AG10803 (cell line): Measurements from ENCODE around the gene CXCR5.
"Not testable (repeated sequence)": the region's sequence is repeated elsewhere in the genome, so short reads cannot be mapped to it uniquely, and the experiment has no call there.

Experiments used
- DNase-seq: peaks from one replicate; pipeline ENCODE4 v3.0.0; 2010; ENCODE audit warnings: low read depth
- H3K4me3 ChIP-seq: 2 replicates; pipeline ENCODE4 v1.5.1; 2011; ENCODE audit warnings: mild to moderate bottlenecking, low read length, control low read depth
- CTCF ChIP-seq: conservative IDR thresholded peaks from 2 replicates; pipeline ENCODE4 v1.5.1; 2011; ENCODE audit warnings: mild to moderate bottlenecking, low read length, control low read depth, inconsistent platforms

The CXCR5 gene

GRCh38 chr11:118883368-118884071, at the start of gene CXCR5:
Gene CXCR5 (plus strand): TSS chr11:118883892. CDS start chr11:118883942, 50 bp downstream.
- TF ChIP-seq CTCF = no peak
- no peak within 1 kb of the TSS for H3K4me3 ChIP-seq
- DNase-seq = no peak

- no peak for DNase-seq
- TF ChIP-seq CTCF = no peak
- H3K4me3 ChIP-seq = no peak overlapping the region
These were observed 49.2 kb upstream of the CXCR5 start for GRCh38 chr11:118834427-118835028.

- H3K4me3 ChIP-seq = no peak overlapping the region
- no peak for TF ChIP-seq CTCF
- no peak for DNase-seq
These were observed 45.8 kb upstream of the CXCR5 start for GRCh38 chr11:118837868-118838267.

- no peak for TF ChIP-seq CTCF
- DNase-seq = peak; percentile 18
- H3K4me3 ChIP-seq = no peak overlapping the region
These were observed 44.7 kb upstream of the CXCR5 start for GRCh38 chr11:118838905-118839553.

GRCh38 chr11:118841469-118842242, 42.0 kb upstream of the CXCR5 start:
- DNase-seq = no peak
- H3K4me3 ChIP-seq = no peak overlapping the region
- no peak for TF ChIP-seq CTCF

GRCh38 chr11:118842369-118842768, 41.3 kb upstream of the CXCR5 start:
- DNase-seq = no peak
- no peak for TF ChIP-seq CTCF

GRCh38 chr11:118842843-118843242, 40.8 kb upstream of the CXCR5 start:
- H3K4me3 ChIP-seq, DNase-seq: not testable (repeated sequence)

More at GRCh38 chr11:118842369-118842768, 41.3 kb upstream of the CXCR5 start:
- no peak overlapping the region for H3K4me3 ChIP-seq
